ENCODE data around the gene PERM1.
A peak's percentile ranks its signal among the peaks of the same experiment; 100 is the strongest.

- TF ChIP-seq CTCF (optimal IDR thresholded peaks at IDR 0.05 in 1 of 3, IDR thresholded peaks at IDR 0.05 in 1 of 3, conservative IDR thresholded peaks at IDR 0.05 in 1 of 3; ENCODE audit: extremely low read depth in 1 of 3, insufficient read depth in 2 of 3, low read length in 3 of 3) (peak; percentile 58 to 92 (median 78)), EZH2 (IDR thresholded peaks at IDR 0.05; ENCODE audit: low read length) (no peak)
Measured at GRCh38 chr1:938088-938683, 43.7 kb downstream of the PERM1 start.

All from keratinocyte (primary cell).